ENCODE measurements around the gene SDE2.

Gene SDE2

GRCh38 chr1:225998560-225999226 is 450 bp downstream of the SDE2 start:
- CTCF ChIA-PET, result interaction anchor here (0.9 to 3.6 kb wide), 9 partner anchors 8 to 524 kb away, joined by 3 to 38 read pairs (median 4); partner anchors contain the start of gene SRP9
- TF ChIP-seq CTCF (IDR thresholded peaks at IDR 0.05; ENCODE audit: control extremely low read depth, extremely low read depth, low read depth, missing control alignments), result no peak
- POLR2A ChIA-PET, result interaction anchor here (0.5 to 1.7 kb wide), 19 partner anchors 9 to 702 kb away, joined by 3 to 23 read pairs (median 4); partner anchors contain the start of genes H3-3A and PYCR2
- DNase-seq (ENCODE audit: extremely low spot score), result no peak

- TF ChIP-seq CTCF (IDR thresholded peaks at IDR 0.05; ENCODE audit: control extremely low read depth, extremely low read depth, low read depth, missing control alignments), result no peak
- ChIA-PET POLR2A (no interaction called here), CTCF (interaction anchor here (0.8 to 4.4 kb wide), 7 partner anchors 9 to 522 kb away, joined by 3 to 38 read pairs (median 5); no protein-coding TSS in a partner anchor)
- DNase-seq (ENCODE audit: extremely low spot score), result no peak
Observed at GRCh38 chr1:225996946-225997545, 2.1 kb downstream of the SDE2 start.

- CTCF ChIA-PET, result interaction anchor here (0.8 to 4.4 kb wide), 9 partner anchors 8 to 521 kb away, joined by 3 to 38 read pairs (median 5); no protein-coding TSS in a partner anchor
- DNase-seq (ENCODE audit: extremely low spot score), result no peak
- no peak for TF ChIP-seq CTCF (IDR thresholded peaks at IDR 0.05; ENCODE audit: control extremely low read depth, extremely low read depth, low read depth, missing control alignments)
- POLR2A ChIA-PET, result no interaction called here
Observed at GRCh38 chr1:225995919-225996864, 3.0 kb downstream of the SDE2 start.

- POLR2A ChIA-PET, result interaction anchor here (1.5 to 1.9 kb wide), 2 partner anchors 9 to 72 kb away, joined by 4 to 5 read pairs; partner anchors contain the start of genes H3-3A and SDE2
- TF ChIP-seq CTCF (IDR thresholded peaks at IDR 0.05; ENCODE audit: control extremely low read depth, extremely low read depth, low read depth, missing control alignments), result no peak
- CTCF ChIA-PET, result interaction anchor here (0.7 to 2.2 kb wide), 9 partner anchors 9 to 522 kb away, joined by 3 to 11 read pairs (median 5); partner anchors contain the start of gene SDE2
- no peak for DNase-seq (ENCODE audit: extremely low spot score)
Observed at GRCh38 chr1:225990705-225991464, 8.3 kb downstream of the SDE2 start.

GRCh38 chr1:225987491-225988316 is 11.4 kb downstream of the SDE2 start:
- ChIA-PET CTCF (interaction anchor here (0.6 to 4.7 kb wide), 32 partner anchors 9 to 555 kb away, joined by 3 to 84 read pairs (median 4); partner anchors contain the start of genes H3-3A, SDE2, SRP9 and TMEM63A), POLR2A (interaction anchor here (0.6 to 1.5 kb wide), 2 partner anchors 12 to 546 kb away, joined by 3 to 6 read pairs; partner anchors contain the start of gene SDE2)
- TF ChIP-seq CTCF (IDR thresholded peaks at IDR 0.05; ENCODE audit: control extremely low read depth, extremely low read depth, low read depth, missing control alignments), result peak; percentile 60
- DNase-seq (ENCODE audit: extremely low spot score), result no peak

Data from GM10248 (cell line).